HEK293 (cell line): ENCODE results near the gene MAP3K13.

Experiments
- FEZF1 ChIP-seq: fragments of 450-650 bp; formaldehyde crosslinking; IDR thresholded peaks from 2 replicates; pipeline ENCODE4 v1.5.1; 2016; ENCODE audit warnings: missing biosample characterization, missing genetic modification characterization
- KLF10 ChIP-seq: fragments of 450-650 bp; IDR thresholded peaks from 2 replicates; pipeline ENCODE4 v1.5.1; 2018; ENCODE audit warnings: missing biosample characterization, mild to moderate bottlenecking, missing genetic modification characterization
- KLF9 ChIP-seq: fragments of 450-650 bp; formaldehyde crosslinking; IDR thresholded peaks from 2 replicates; pipeline ENCODE4 v1.5.1; 2016; ENCODE audit warnings: missing biosample characterization, missing genetic modification characterization, low read depth
- MEIS1 ChIP-seq: sonication (generic); formaldehyde crosslinking; IDR thresholded peaks from 2 replicates; pipeline ENCODE4 v1.8.1; 2022; ENCODE audit warnings: missing genetic modification reagents, mild to moderate bottlenecking, borderline replicate concordance
- OSR2 ChIP-seq: fragments of 450-650 bp; formaldehyde crosslinking; IDR thresholded peaks from 2 replicates; pipeline ENCODE4 v1.5.1; 2016; ENCODE audit warnings: missing biosample characterization, missing genetic modification characterization
- YY1 ChIP-seq: fragments of 450-650 bp; formaldehyde crosslinking; IDR thresholded peaks from 2 replicates; pipeline ENCODE4 v1.5.1; 2018; ENCODE audit warnings: missing biosample characterization, missing genetic modification characterization
- ZBTB11 ChIP-seq: fragments of 450-650 bp; formaldehyde crosslinking; conservative IDR thresholded peaks from 2 replicates; pipeline ENCODE4 v1.5.1; 2016; ENCODE audit warnings: low read depth, missing biosample characterization, missing genetic modification characterization
- ZFP3 ChIP-seq: fragments of 450-650 bp; formaldehyde crosslinking; IDR thresholded peaks from 2 replicates; pipeline ENCODE4 v1.5.1; 2016; ENCODE audit warnings: low read depth, missing biosample characterization, missing genetic modification characterization
- ZNF146 ChIP-seq: fragments of 450-650 bp; formaldehyde crosslinking; IDR thresholded peaks from 2 replicates; pipeline ENCODE4 v1.5.1; 2016; ENCODE audit warnings: missing biosample characterization, missing genetic modification characterization
- ZNF2 ChIP-seq: fragments of 450-650 bp; formaldehyde crosslinking; IDR thresholded peaks from 2 replicates; pipeline ENCODE4 v1.5.1; 2016; ENCODE audit warnings: missing biosample characterization, missing genetic modification characterization
- ZNF248 ChIP-seq: fragments of 450-650 bp; formaldehyde crosslinking; IDR thresholded peaks from 2 replicates; pipeline ENCODE4 v1.5.1; 2017; ENCODE audit warnings: missing biosample characterization, missing genetic modification characterization
- ZNF280C ChIP-seq: fragments of 450-650 bp; formaldehyde crosslinking; IDR thresholded peaks from 2 replicates; pipeline ENCODE4 v1.5.1; 2016; ENCODE audit warnings: missing biosample characterization, missing genetic modification characterization
- ZNF324 ChIP-seq: fragments of 450-650 bp; formaldehyde crosslinking; IDR thresholded peaks from 2 replicates; pipeline ENCODE4 v1.5.1; 2016; ENCODE audit warnings: missing biosample characterization, missing genetic modification characterization
- ZNF37A ChIP-seq: fragments of 450-650 bp; IDR thresholded peaks from 2 replicates; pipeline ENCODE4 v1.5.1; 2018; ENCODE audit warnings: missing biosample characterization, missing genetic modification characterization
- ZNF426 ChIP-seq: fragments of 450-650 bp; formaldehyde crosslinking; IDR thresholded peaks from 2 replicates; pipeline ENCODE4 v1.5.1; 2017; ENCODE audit warnings: missing biosample characterization, missing genetic modification characterization, mild to moderate bottlenecking, inconsistent platforms, moderate library complexity
- ZNF518A ChIP-seq: fragments of 450-650 bp; formaldehyde crosslinking; conservative IDR thresholded peaks from 2 replicates; pipeline ENCODE4 v1.5.1; 2016; ENCODE audit warnings: low read depth, missing biosample characterization, missing genetic modification characterization
- ZNF558 ChIP-seq: fragments of 450-650 bp; formaldehyde crosslinking; IDR thresholded peaks from 2 replicates; pipeline ENCODE4 v1.5.1; 2016; ENCODE audit warnings: missing biosample characterization, missing genetic modification characterization
- ZNF600 ChIP-seq: fragments of 450-650 bp; formaldehyde crosslinking; IDR thresholded peaks from 2 replicates; pipeline ENCODE4 v1.5.1; 2016; ENCODE audit warnings: missing biosample characterization, missing genetic modification characterization
- ZNF626 ChIP-seq: fragments of 450-650 bp; sonication (Bioruptor Pico); formaldehyde crosslinking; IDR thresholded peaks from 2 replicates; pipeline ENCODE4 v1.5.1; 2018; ENCODE audit warnings: missing biosample characterization, missing genetic modification characterization, inconsistent platforms
- ZNF629 ChIP-seq: fragments of 450-650 bp; formaldehyde crosslinking; IDR thresholded peaks from 2 replicates; pipeline ENCODE4 v1.5.1; 2017; ENCODE audit warnings: missing biosample characterization, missing genetic modification characterization
- ZNF692 ChIP-seq: fragments of 450-650 bp; formaldehyde crosslinking; IDR thresholded peaks from 2 replicates; pipeline ENCODE4 v1.5.1; 2016; ENCODE audit warnings: missing biosample characterization, missing genetic modification characterization
- ZNF747 ChIP-seq: fragments of 450-650 bp; formaldehyde crosslinking; IDR thresholded peaks from 2 replicates; pipeline ENCODE4 v1.5.1; 2016; ENCODE audit warnings: missing biosample characterization, missing genetic modification characterization
- ZNF785 ChIP-seq: fragments of 450-650 bp; formaldehyde crosslinking; IDR thresholded peaks from 2 replicates; pipeline ENCODE4 v1.5.1; 2016; ENCODE audit warnings: missing biosample characterization, missing genetic modification characterization
- ZSCAN18 ChIP-seq: fragments of 450-650 bp; formaldehyde crosslinking; IDR thresholded peaks from 2 replicates; pipeline ENCODE4 v1.5.1; 2016; ENCODE audit warnings: missing biosample characterization, missing genetic modification characterization
- ZSCAN23 ChIP-seq: fragments of 450-650 bp; formaldehyde crosslinking; IDR thresholded peaks from 2 replicates; pipeline ENCODE4 v1.5.1; 2016; ENCODE audit warnings: missing biosample characterization, missing genetic modification characterization
- ZSCAN30 ChIP-seq: fragments of 450-650 bp; IDR thresholded peaks from 2 replicates; pipeline ENCODE4 v1.5.1; 2018; ENCODE audit warnings: missing biosample characterization, mild to moderate bottlenecking, missing genetic modification characterization, moderate library complexity

The MAP3K13 gene

GRCh38 chr3:185498503-185499396 is 135.8 kb downstream of the MAP3K13 start, which contains the start of gene TMEM41A (continued):
- TF ChIP-seq ZSCAN18 (tag by site-specific recombination) (no peak; the same call in 1 of the 2 replicates), ZNF324 (tag by site-specific recombination) (peak; percentile 99), ZNF2 (peak; percentile 91), ZNF626 (0 out of 2 replicates have a peak, but pooled peaks have one; percentile 79), MEIS1 (no peak), ZNF37A (no peak), ZNF600 (tag by site-specific recombination) (peak; percentile 83), KLF10 (tag by site-specific recombination) (peak; percentile 71; the same call in 1 of the 2 replicates), FEZF1 (tag by site-specific recombination) (no peak), ZSCAN23 (tag by site-specific recombination) (no peak), ZNF146 (tag by site-specific recombination) (no peak), ZNF785 (tag by site-specific recombination) (0 out of 2 replicates have a peak, but pooled peaks have one; percentile 25), ZSCAN30 (tag by site-specific recombination) (peak; percentile 99), ZNF248 (tag by site-specific recombination) (no peak), YY1 (tag by site-specific recombination) (peak; percentile 79), ZNF518A (tag by site-specific recombination) (peak; percentile 61), ZNF692 (tag by site-specific recombination) (peak; percentile 70; the same call in 1 of the 2 replicates), OSR2 (tag by site-specific recombination) (no peak), ZNF747 (tag by site-specific recombination) (no peak), KLF9 (tag by site-specific recombination) (peak; percentile 76), ZBTB11 (tag by site-specific recombination) (peak; percentile 99), ZFP3 (tag by site-specific recombination) (no peak), ZNF558 (no peak), ZNF629 (tag by site-specific recombination) (peak; percentile 41), ZNF280C (tag by site-specific recombination) (no peak), ZNF426 (tag by site-specific recombination) (no peak)
